RWPE1 (cell line): ENCODE data around the gene EPS8.

Experiments
- CTCF ChIA-PET: fragments of 350-600 bp; sonication (Branson Sonifier 250); formaldehyde crosslinking; extraction: SDS; loops from one replicate; lab custom pipeline; 2021; lab: Yijun Ruan, JAX
- POLR2A ChIA-PET: fragments of 400-600 bp; formaldehyde crosslinking; extraction: SDS; loops from one replicate; lab custom pipeline; 2020; ENCODE audit warnings: antibody characterized with exemption; ENCODE audit not compliant: low non-redundant PET; lab: Yijun Ruan, JAX
- DNase-seq: peaks from one replicate; pipeline ENCODE4 v3.0.0; 2012; ENCODE audit warnings: low spot score
- H3K27ac ChIP-seq: fragments of 450-650 bp; 2 replicates; pipeline ENCODE4 v1.5.1; 2017
- TF ChIP-seq, protein P1 (sequence below): fragments of 450-650 bp; conservative IDR thresholded peaks from 2 replicates; pipeline ENCODE4 v1.5.1; 2017; ENCODE audit warnings: low read depth, mild to moderate bottlenecking

The EPS8 gene

DNA sequence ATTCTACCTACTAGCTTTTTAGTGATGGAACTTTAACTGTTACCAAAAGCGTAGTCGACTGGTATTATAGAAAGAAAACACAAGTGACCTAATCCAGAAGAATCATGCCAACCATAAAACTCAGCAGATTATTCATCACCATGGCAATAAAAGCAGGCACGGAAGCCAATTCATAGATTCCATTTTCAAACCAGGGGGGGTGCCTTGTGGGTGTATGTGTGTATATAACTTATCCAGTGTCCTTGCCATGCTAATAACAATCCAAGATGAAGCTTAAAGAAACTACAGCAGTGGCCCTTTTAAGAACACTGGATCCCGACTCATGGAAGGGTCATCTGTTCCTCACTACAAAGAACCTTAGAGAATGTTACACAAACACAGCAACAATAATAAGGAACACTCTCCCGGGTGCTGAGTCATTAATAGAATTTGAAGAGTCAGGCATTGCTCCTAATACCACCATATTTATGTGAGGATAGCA is 61.0 kb downstream of the EPS8 start:
- TF ChIP-seq, protein P1, sequence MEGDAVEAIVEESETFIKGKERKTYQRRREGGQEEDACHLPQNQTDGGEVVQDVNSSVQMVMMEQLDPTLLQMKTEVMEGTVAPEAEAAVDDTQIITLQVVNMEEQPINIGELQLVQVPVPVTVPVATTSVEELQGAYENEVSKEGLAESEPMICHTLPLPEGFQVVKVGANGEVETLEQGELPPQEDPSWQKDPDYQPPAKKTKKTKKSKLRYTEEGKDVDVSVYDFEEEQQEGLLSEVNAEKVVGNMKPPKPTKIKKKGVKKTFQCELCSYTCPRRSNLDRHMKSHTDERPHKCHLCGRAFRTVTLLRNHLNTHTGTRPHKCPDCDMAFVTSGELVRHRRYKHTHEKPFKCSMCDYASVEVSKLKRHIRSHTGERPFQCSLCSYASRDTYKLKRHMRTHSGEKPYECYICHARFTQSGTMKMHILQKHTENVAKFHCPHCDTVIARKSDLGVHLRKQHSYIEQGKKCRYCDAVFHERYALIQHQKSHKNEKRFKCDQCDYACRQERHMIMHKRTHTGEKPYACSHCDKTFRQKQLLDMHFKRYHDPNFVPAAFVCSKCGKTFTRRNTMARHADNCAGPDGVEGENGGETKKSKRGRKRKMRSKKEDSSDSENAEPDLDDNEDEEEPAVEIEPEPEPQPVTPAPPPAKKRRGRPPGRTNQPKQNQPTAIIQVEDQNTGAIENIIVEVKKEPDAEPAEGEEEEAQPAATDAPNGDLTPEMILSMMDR = no peak
- CTCF ChIA-PET = no interaction called here
- no peak for DNase-seq
- H3K27ac ChIP-seq = no peak overlapping the region
- POLR2A ChIA-PET = no interaction called here

DNA sequence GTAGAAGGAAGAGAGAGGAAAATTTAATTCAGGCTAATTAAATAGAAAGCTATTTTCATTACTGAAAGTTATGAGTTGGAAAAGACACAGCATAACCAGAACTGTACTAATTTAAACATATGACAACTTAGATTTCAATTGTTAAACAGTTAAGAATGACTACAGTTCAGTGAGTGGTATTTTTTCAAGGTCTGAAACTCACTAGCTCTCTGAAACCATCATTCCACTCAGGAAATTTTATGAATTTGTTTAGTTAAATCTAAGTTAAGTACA is 62.4 kb downstream of the EPS8 start:
- POLR2A ChIA-PET = no interaction called here
- DNase-seq = no peak
- TF ChIP-seq, protein P1 = no peak
- CTCF ChIA-PET = no interaction called here
- no peak overlapping the region for H3K27ac ChIP-seq

DNA sequence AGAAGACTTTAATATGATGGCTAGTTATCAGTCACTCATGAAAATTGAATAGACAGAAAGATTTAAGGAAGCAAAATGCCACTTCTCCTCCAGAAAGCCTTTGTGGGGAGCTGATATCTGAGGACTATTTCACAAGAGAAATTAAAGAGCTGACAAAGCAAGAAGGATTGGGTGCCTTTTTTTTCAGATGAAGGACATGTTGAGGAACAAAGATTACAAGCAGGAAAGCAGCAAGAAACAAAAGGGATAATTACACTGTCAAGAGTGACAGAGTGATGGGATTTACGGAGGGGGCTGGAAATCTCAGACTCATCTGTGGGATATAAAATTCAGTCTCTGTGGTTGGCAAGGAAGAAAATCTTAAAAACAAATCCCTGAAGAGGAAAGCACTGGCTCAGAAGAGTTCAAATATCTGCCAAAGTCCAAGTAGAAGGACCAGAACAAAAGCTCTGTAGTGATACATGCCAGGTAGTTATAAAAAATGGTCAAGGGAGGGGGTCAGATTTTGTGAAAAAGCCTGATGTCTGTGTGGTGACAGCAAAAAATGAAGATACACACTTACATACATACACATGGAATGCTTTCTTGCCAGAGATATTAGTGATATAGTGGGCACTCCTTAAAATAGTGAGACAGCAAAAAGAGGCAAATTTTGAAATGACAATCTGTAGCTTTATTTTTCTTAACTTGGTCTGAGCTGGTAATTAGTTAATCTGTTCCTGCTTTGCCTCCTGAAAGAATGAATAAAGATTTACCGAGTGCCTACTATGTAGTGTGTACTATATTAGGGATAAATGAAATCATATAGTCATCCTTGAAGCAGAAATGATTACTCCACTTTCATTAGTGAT is 62.9 kb downstream of the EPS8 start:
- TF ChIP-seq, protein P1 = no peak
- POLR2A ChIA-PET = interaction anchor here (0.6 kb wide), 1 partner anchor 82 kb away, joined by 3 read pairs; no protein-coding TSS in a partner anchor
- DNase-seq = no peak
- no peak overlapping the region for H3K27ac ChIP-seq
- CTCF ChIA-PET = no interaction called here

DNA sequence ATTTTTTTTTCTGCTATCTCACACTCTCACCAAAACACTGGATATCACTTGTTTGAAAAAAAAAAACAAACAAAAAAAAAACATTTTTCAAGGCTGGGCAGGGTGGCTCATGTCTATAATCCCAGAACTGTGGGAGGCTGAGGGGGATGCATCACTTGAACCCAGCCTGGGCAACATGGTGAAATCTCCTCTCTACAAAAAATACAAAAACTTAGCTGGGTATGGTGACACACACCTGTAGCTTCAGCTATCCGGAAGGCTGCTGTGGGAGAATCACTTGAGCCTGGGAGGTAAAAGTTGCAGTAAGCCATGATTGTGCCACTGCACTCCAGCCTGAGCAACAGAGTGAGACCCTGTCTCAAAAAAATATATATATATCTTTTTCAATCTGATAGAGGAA is 66.2 kb downstream of the EPS8 start:
- no peak overlapping the region for H3K27ac ChIP-seq
- TF ChIP-seq, protein P1 = no peak
- CTCF ChIA-PET = no interaction called here
- no peak for DNase-seq
- POLR2A ChIA-PET = no interaction called here

DNA sequence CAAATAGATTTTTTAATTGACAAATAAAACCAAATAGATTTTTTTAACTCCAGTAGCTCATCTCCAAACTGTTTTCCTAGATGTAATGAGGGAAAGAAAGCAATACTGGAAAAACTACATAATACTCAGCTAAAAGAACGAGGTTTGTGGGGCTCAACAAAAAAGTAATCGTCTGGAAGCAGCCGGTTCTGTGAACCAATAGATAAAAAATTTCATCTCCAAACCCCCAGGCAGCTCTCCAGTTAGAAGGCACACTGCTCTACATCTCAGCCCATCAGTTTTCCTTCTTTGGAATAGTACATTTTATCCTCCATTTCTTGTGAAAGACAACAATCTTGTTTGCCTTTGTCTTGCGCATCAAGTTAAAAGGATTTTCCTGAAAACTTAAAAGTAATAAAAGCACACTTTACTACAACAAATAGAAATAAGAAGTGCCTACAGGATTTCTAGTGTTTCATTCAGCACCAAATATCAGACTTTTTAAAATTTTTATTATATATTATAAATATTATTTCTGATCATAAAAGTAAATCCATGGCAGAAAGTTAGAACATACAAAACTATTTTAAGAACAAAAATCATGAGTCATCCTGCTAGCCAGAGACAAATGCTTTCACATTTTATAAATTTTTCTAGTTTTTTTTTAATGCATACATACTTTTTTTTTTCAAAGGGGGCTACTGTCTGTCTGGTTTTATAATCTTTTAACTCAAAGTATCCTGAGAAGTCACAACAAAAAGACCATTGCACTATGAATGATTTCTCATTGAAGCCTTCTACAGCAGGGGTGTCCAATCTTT is 67.7 kb downstream of the EPS8 start:
- ChIA-PET CTCF (interaction anchor here (0.6 kb wide), 1 partner anchor 550 kb away, joined by 3 read pairs; no protein-coding TSS in a partner anchor), POLR2A (no interaction called here)
- TF ChIP-seq, protein P1 = no peak
- DNase-seq = no peak
- no peak overlapping the region for H3K27ac ChIP-seq

DNA sequence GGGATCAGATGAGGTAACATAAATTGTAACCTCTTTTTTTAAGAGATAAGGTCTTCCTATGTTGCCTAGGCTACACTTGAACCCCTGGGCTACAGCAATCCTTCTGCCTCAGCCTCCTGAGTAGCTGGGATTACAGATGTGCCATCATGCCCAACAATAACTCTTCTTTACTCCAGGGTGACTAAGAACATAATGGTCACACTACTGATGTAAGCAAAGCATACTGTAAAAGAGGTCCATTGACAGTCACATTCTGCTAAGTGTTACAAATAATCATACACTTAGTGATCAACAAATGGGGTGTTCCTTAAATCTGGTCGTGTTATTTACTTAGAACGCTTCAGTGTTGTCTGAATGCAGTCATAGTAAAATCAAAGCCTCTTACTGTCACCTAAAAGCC is 68.9 kb downstream of the EPS8 start:
- ChIA-PET POLR2A (no interaction called here), CTCF (no interaction called here)
- no peak for DNase-seq
- no peak overlapping the region for H3K27ac ChIP-seq
- TF ChIP-seq, protein P1 = no peak
